Fibroblast of lung (primary cell): ENCODE data around the gene CYTH4.

Experiments used
- CTCF ChIP-seq, 2 donors: IDR thresholded peaks in 1 of 2; conservative IDR thresholded peaks in 1 of 2; 1 replicate in 1 of 2; 2 replicates in 1 of 2; pipeline ENCODE4 v1.5.1; 2011 to 2012; ENCODE audit warnings: low read length in 2 of 2, control low read depth in 1 of 2, inconsistent platforms in 1 of 2, low read depth in 1 of 2, mild to moderate bottlenecking in 1 of 2
- EZH2 ChIP-seq: IDR thresholded peaks from 2 replicates; pipeline ENCODE4 v1.5.1; 2012; ENCODE audit warnings: low read length, control low read depth, mild to moderate bottlenecking; ENCODE audit errors: missing control alignments

- no peak for TF ChIP-seq CTCF (conservative IDR thresholded peaks at IDR 0.05 in 1 of 2, IDR thresholded peaks at IDR 0.05 in 1 of 2; ENCODE audit: low read depth in 1 of 2, low read length in 2 of 2)
- no peak for TF ChIP-seq EZH2
Measured at GRCh38 chr22:37331034-37331428, 48.7 kb downstream of the CYTH4 start.
